K562 (cell line): Measurements from ENCODE around the gene CCNC. TPM values are rescaled to one million over a fixed set of nuclear protein-coding genes. Genes with fewer than 3 reads are reported as not detected.

Source experiments
- CXXC5 ChIP-seq: fragments of 250-450 bp; sonication (Bioruptor Pico); IDR thresholded peaks from 2 replicates; pipeline ENCODE4 v1.8.0; 2022; ENCODE audit warnings: inconsistent platforms, mild to moderate bottlenecking, moderate library complexity
- ILK ChIP-seq: fragments of 450-650 bp; IDR thresholded peaks from 2 replicates; pipeline ENCODE4 v1.6.1; 2016; ENCODE audit warnings: missing genetic modification characterization, low read depth, mild to moderate bottlenecking, missing compliant biosample characterization, moderate library complexity, borderline replicate concordance
- KAT7 ChIP-seq: sonication (generic); formaldehyde crosslinking; IDR thresholded peaks from 2 replicates; pipeline ENCODE4 v1.8.0; 2022; ENCODE audit warnings: missing genetic modification reagents, mild to moderate bottlenecking, borderline replicate concordance
- MEF2A ChIP-seq: IDR thresholded peaks from 2 replicates; pipeline ENCODE4 v1.6.1; 2011; ENCODE audit warnings: low read depth, mild to moderate bottlenecking, low read length, moderate library complexity; ENCODE audit not compliant: control insufficient read depth
- PTBP1 ChIP-seq: fragments of 200-400 bp; formaldehyde crosslinking; IDR thresholded peaks from 2 replicates; pipeline ENCODE4 v1.6.1; 2017; ENCODE audit warnings: low read depth, low read length
- SMAD2 ChIP-seq: fragments of 150-350 bp; IDR thresholded peaks from 2 replicates; pipeline ENCODE4 v1.6.1; 2014; ENCODE audit warnings: low read depth, mild to moderate bottlenecking, low read length
- ZBTB7A ChIP-seq: IDR thresholded peaks from 2 replicates; pipeline ENCODE4 v1.6.1; 2011; ENCODE audit warnings: low read depth, mild to moderate bottlenecking, low read length, moderate library complexity, borderline replicate concordance; ENCODE audit not compliant: control insufficient read depth
- ZC3H4 ChIP-seq: sonication (generic); formaldehyde crosslinking; IDR thresholded peaks from 2 replicates; pipeline ENCODE4 v1.9.0; 2021; ENCODE audit warnings: missing genetic modification reagents, borderline replicate concordance
- ZKSCAN3 ChIP-seq: fragments of 250-450 bp; sonication (Bioruptor Pico); IDR thresholded peaks from 2 replicates; pipeline ENCODE4 v1.4.0; 2020
- ZNF717 ChIP-seq: fragments of 250-450 bp; sonication (Bioruptor Pico); IDR thresholded peaks from 2 replicates; pipeline ENCODE4 v1.5.0; 2021
- ZNF76 ChIP-seq: fragments of 250-450 bp; sonication (Bioruptor Pico); IDR thresholded peaks from 2 replicates; pipeline ENCODE4 v1.4.0; 2020; ENCODE audit warnings: mild to moderate bottlenecking, moderate library complexity, borderline replicate concordance
- ZSCAN32 ChIP-seq: fragments of 450-650 bp; formaldehyde crosslinking; IDR thresholded peaks from 2 replicates; pipeline ENCODE4 v1.4.0; 2020; ENCODE audit warnings: mild to moderate bottlenecking, moderate library complexity
- ZZZ3 ChIP-seq: fragments of 450-650 bp; IDR thresholded peaks from 2 replicates; pipeline ENCODE4 v1.6.1; 2016; ENCODE audit warnings: antibody characterized with exemption, mild to moderate bottlenecking, moderate library complexity
- polyA plus RNA-seq, 8 experiments: library from polyadenylated mRNA; depleted of rRNA in 4 of 8; stranded (reverse) in 5 of 8; unstranded in 3 of 8; fragments of >200 nt; fragmentation: Nextera tagmentation in 2 of 8; fragmentation: Illumina TruSeq in 1 of 8; extraction: Ambion mirVana in 2 of 8; extraction: Trizol in 1 of 8; gene quantifications; 2 replicates each; pipeline versions ENCODE4 v1.2.1 to v1.2.3, GENCODE V29; 2011 to 2014; ENCODE audit warnings: inconsistent platforms in 1 of 8, missing spikeins in 1 of 8
- total RNA-seq, 7 experiments: library from RNA; depleted of rRNA in 6 of 7; stranded (reverse); fragments of >200 nt in 6 of 7; fragmentation: Illumina TruSeq in 2 of 7; extraction: Trizol in 2 of 7; gene quantifications; 2 replicates each; pipeline versions ENCODE4 v1.2.1 to v1.2.3, GENCODE V29; 2011 to 2021; ENCODE audit warnings: low replicate concordance in 1 of 7
- TF ChIP-seq, protein P1 (sequence below): conservative IDR thresholded peaks from 2 replicates; pipeline ENCODE4 v1.6.1; 2011; ENCODE audit warnings: low read depth, mild to moderate bottlenecking, low read length; ENCODE audit not compliant: control insufficient read depth
- TF ChIP-seq, protein P2 (sequence below): fragments of 250-450 bp; sonication (Bioruptor Pico); IDR thresholded peaks from 2 replicates; pipeline ENCODE4 v1.4.0; 2020; ENCODE audit warnings: mild to moderate bottlenecking, moderate library complexity
- TF ChIP-seq, protein P3 (sequence below): fragments of 200-800 bp; sonication (Bioruptor generic); IDR thresholded peaks from 2 replicates; pipeline ENCODE4 v1.6.1; 2016; ENCODE audit warnings: missing genetic modification characterization, missing compliant biosample characterization
- TF ChIP-seq, protein P4 (sequence below): sonication (generic); formaldehyde crosslinking; IDR thresholded peaks from 2 replicates; pipeline ENCODE4 v1.8.1; 2023; ENCODE audit warnings: mild to moderate bottlenecking, missing genetic modification reagents

Gene CCNC
- total and polyA plus RNA-seq, 9 of the 15 experiments (the other 6 are each of a cell fraction or from before 2014, with no cell fraction given) = 68.7 to 177 (median 99.6) TPM

DNA sequence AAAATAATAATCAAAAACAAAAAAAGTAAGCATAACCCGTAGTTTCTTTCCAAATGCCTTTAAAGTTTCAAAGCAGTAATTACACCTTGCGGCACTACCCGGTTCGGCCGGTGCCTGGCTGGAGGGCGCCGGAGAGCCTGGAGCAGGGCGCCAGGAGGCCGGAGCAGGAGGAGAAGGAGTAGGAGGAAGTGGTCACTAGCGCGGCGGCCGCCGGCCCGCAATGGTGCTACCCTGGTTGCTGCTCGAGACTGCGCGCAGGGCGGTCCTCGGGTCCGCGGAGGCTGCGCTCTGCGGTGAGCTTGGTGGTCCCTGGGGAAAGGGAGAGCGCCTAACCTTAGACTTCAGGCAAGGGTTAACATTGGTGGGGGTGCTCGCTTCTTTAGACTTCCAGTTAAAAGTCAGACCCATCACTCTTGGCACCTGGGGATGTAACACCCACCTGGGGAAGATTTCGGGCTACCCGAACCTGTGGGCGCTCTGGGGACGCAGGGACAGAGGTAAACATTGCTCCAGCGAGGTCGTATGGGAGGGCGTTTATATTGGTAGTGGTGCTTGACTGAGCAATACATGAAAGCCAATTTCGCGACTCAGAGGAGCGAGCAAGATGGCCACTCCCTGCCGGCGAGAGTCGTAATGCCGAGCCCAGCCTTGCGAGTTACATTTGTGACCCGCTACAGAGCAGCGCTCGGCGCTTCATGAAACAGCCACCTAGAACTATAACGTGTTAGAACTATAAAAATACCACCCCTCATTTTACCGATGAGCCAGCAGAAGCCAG lies 47.4 kb downstream of the CCNC start (continued):
- TF ChIP-seq ZBTB7A = no peak
- no peak for TF ChIP-seq ZNF717 (CRISPR knock-in tag)
- no peak for TF ChIP-seq SMAD2
- no peak for TF ChIP-seq MEF2A
- no peak for TF ChIP-seq ZZZ3
- no peak for TF ChIP-seq ZC3H4 (CRISPR knock-in tag)
- TF ChIP-seq PTBP1 = no peak
- TF ChIP-seq ZKSCAN3 (CRISPR knock-in tag) = no peak
- TF ChIP-seq, protein P1, sequence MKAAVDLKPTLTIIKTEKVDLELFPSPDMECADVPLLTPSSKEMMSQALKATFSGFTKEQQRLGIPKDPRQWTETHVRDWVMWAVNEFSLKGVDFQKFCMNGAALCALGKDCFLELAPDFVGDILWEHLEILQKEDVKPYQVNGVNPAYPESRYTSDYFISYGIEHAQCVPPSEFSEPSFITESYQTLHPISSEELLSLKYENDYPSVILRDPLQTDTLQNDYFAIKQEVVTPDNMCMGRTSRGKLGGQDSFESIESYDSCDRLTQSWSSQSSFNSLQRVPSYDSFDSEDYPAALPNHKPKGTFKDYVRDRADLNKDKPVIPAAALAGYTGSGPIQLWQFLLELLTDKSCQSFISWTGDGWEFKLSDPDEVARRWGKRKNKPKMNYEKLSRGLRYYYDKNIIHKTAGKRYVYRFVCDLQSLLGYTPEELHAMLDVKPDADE = 0 out of 2 replicates have a peak, but pooled peaks have one; percentile 43
- no peak for TF ChIP-seq KAT7
- TF ChIP-seq ILK (tag) = no peak
- TF ChIP-seq, protein P2, sequence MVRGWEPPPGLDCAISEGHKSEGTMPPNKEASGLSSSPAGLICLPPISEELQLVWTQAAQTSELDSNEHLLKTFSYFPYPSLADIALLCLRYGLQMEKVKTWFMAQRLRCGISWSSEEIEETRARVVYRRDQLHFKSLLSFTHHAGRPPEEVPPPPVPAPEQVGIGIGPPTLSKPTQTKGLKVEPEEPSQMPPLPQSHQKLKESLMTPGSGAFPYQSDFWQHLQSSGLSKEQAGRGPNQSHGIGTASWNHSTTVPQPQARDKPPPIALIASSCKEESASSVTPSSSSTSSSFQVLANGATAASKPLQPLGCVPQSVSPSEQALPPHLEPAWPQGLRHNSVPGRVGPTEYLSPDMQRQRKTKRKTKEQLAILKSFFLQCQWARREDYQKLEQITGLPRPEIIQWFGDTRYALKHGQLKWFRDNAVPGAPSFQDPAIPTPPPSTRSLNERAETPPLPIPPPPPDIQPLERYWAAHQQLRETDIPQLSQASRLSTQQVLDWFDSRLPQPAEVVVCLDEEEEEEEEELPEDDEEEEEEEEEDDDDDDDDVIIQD (CRISPR knock-in tag) = no peak
- TF ChIP-seq CXXC5 = peak; percentile 65
- TF ChIP-seq, protein P3, sequence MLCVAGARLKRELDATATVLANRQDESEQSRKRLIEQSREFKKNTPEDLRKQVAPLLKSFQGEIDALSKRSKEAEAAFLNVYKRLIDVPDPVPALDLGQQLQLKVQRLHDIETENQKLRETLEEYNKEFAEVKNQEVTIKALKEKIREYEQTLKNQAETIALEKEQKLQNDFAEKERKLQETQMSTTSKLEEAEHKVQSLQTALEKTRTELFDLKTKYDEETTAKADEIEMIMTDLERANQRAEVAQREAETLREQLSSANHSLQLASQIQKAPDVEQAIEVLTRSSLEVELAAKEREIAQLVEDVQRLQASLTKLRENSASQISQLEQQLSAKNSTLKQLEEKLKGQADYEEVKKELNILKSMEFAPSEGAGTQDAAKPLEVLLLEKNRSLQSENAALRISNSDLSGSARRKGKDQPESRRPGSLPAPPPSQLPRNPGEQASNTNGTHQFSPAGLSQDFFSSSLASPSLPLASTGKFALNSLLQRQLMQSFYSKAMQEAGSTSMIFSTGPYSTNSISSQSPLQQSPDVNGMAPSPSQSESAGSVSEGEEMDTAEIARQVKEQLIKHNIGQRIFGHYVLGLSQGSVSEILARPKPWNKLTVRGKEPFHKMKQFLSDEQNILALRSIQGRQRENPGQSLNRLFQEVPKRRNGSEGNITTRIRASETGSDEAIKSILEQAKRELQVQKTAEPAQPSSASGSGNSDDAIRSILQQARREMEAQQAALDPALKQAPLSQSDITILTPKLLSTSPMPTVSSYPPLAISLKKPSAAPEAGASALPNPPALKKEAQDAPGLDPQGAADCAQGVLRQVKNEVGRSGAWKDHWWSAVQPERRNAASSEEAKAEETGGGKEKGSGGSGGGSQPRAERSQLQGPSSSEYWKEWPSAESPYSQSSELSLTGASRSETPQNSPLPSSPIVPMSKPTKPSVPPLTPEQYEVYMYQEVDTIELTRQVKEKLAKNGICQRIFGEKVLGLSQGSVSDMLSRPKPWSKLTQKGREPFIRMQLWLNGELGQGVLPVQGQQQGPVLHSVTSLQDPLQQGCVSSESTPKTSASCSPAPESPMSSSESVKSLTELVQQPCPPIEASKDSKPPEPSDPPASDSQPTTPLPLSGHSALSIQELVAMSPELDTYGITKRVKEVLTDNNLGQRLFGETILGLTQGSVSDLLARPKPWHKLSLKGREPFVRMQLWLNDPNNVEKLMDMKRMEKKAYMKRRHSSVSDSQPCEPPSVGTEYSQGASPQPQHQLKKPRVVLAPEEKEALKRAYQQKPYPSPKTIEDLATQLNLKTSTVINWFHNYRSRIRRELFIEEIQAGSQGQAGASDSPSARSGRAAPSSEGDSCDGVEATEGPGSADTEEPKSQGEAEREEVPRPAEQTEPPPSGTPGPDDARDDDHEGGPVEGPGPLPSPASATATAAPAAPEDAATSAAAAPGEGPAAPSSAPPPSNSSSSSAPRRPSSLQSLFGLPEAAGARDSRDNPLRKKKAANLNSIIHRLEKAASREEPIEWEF (CRISPR knock-in tag) = no peak
- no peak for TF ChIP-seq ZSCAN32 (CRISPR knock-in tag)
- no peak for TF ChIP-seq ZNF76 (CRISPR knock-in tag)
- TF ChIP-seq, protein P4, sequence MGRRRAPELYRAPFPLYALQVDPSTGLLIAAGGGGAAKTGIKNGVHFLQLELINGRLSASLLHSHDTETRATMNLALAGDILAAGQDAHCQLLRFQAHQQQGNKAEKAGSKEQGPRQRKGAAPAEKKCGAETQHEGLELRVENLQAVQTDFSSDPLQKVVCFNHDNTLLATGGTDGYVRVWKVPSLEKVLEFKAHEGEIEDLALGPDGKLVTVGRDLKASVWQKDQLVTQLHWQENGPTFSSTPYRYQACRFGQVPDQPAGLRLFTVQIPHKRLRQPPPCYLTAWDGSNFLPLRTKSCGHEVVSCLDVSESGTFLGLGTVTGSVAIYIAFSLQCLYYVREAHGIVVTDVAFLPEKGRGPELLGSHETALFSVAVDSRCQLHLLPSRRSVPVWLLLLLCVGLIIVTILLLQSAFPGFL (CRISPR knock-in tag) = no peak
